ENCODE data around the gene DIPK1A.

DIPK1A gene

GRCh38 chr1:92951141-92951582 lies 10.1 kb downstream of the DIPK1A start:
- H3K4me3 ChIP-seq (ENCODE audit: low read depth, low read length): no peak overlapping the region
- no peak overlapping the region for H3K27ac ChIP-seq (ENCODE audit: extremely low read depth, low read depth, low read length)
- no peak for TF ChIP-seq WT1 (tag by site-specific recombination; IDR thresholded peaks at IDR 0.05)
- peak; percentile 63; the same call in 1 of the 2 replicates for TF ChIP-seq CTCF (tag by site-specific recombination; IDR thresholded peaks at IDR 0.05)
- 0 out of 2 replicates have a peak, but pooled peaks have one; percentile 7 for TF ChIP-seq PRDM1 (tag by site-specific recombination; IDR thresholded peaks at IDR 0.05)
- TF ChIP-seq ZNF645 (tag by site-specific recombination; IDR thresholded peaks at IDR 0.05): no peak
- TF ChIP-seq ZNF585B (tag by site-specific recombination; IDR thresholded peaks at IDR 0.05): no peak
- no peak for TF ChIP-seq ZNF302 (tag by site-specific recombination; IDR thresholded peaks at IDR 0.05; ENCODE audit: low read depth)
- TF ChIP-seq GFI1B (tag by site-specific recombination; IDR thresholded peaks at IDR 0.05): no peak
- no peak for TF ChIP-seq ZNF24 (tag by site-specific recombination; IDR thresholded peaks at IDR 0.05)
- no peak for TF ChIP-seq IKZF3 (tag by site-specific recombination; IDR thresholded peaks at IDR 0.05)
- TF ChIP-seq INSM2 (tag by site-specific recombination; IDR thresholded peaks at IDR 0.05): no peak
- TF ChIP-seq HOXC10 (CRISPR knock-in tag; IDR thresholded peaks at IDR 0.05): no peak
- no peak for TF ChIP-seq ZBTB11 (tag by site-specific recombination; conservative IDR thresholded peaks at IDR 0.05; ENCODE audit: low read depth)
- no peak for TF ChIP-seq ZNF580 (tag by site-specific recombination; IDR thresholded peaks at IDR 0.05)
- peak; percentile 69; the same call in 1 of the 2 replicates for TF ChIP-seq TCF7L2 (IDR thresholded peaks at IDR 0.05; ENCODE audit: borderline replicate concordance, low read depth, low read length)
- TF ChIP-seq ZNF221 (tag by site-specific recombination; IDR thresholded peaks at IDR 0.05; ENCODE audit: borderline replicate concordance): no peak
- TF ChIP-seq FEZF1 (tag by site-specific recombination; IDR thresholded peaks at IDR 0.05): no peak
- no peak for TF ChIP-seq ZNF341 (tag by site-specific recombination; IDR thresholded peaks at IDR 0.05; ENCODE audit: low read depth)
- peak; percentile 92; the same call in 1 of the 2 replicates for TF ChIP-seq ZSCAN30 (tag by site-specific recombination; IDR thresholded peaks at IDR 0.05)
- no peak for TF ChIP-seq ZNF416 (tag by site-specific recombination; IDR thresholded peaks at IDR 0.05)
- TF ChIP-seq TRIM28 (IDR thresholded peaks at IDR 0.05; ENCODE audit: borderline replicate concordance, low read length): peak; percentile 76
- TF ChIP-seq ZNF571 (tag by site-specific recombination; IDR thresholded peaks at IDR 0.05): no peak
- TF ChIP-seq ZNF518A (tag by site-specific recombination; conservative IDR thresholded peaks at IDR 0.05; ENCODE audit: low read depth): no peak
- TF ChIP-seq GLIS2 (tag by site-specific recombination; IDR thresholded peaks at IDR 0.05): no peak
- peak; percentile 37; the same call in 1 of the 2 replicates for TF ChIP-seq KLF1 (tag by site-specific recombination; IDR thresholded peaks at IDR 0.05)
- TF ChIP-seq ZBTB17 (tag by site-specific recombination; IDR thresholded peaks at IDR 0.05): peak; percentile 38; the same call in 1 of the 2 replicates
- ChIA-PET CTCF (interaction anchor here (1.0 to 2.3 kb wide), 3 partner anchors 43 to 93 kb away, joined by 4 to 9 read pairs (median 5); no protein-coding TSS in a partner anchor), POLR2A (interaction anchor here (0.6 to 1.6 kb wide), 3 partner anchors 10 to 27 kb away, joined by 3 to 7 read pairs (median 5); partner anchors contain the start of gene DIPK1A)
- 0 out of 2 replicates have a peak, but pooled peaks cover 5% of the 10 kb centered on the region for H3K4me1 ChIP-seq (ENCODE audit: control insufficient read depth, insufficient read depth, low read length)
- no peaks in the 10 kb centered on the region for H3K9me3 ChIP-seq (ENCODE audit: control insufficient read depth, insufficient read depth, low read depth, low read length)
- no peaks in the 10 kb centered on the region for H3K36me3 ChIP-seq (ENCODE audit: control insufficient read depth in 2 of 2, insufficient read depth in 1 of 2, low read length in 2 of 2)

All from HEK293 (cell line).